Activated T-helper 2 cell treated with anti-CD3 and anti-CD28 coated beads, Interferon-gamma antibody, Interleukin-2, Interleukin-4, amounts not matched to agents 10 μg/mL and 5 μg/mL and 100 μg/mL, durations not matched to agents 14 hours and 24 hours and 36 hours (primary cell): Measurements from ENCODE around the gene SLC30A2. TPM values are rescaled to one million over a fixed set of nuclear protein-coding genes. Genes with fewer than 3 reads are reported as not detected.
A peak's percentile ranks its signal among the peaks of the same experiment; 100 is the strongest.

Source experiments
- DNase-seq: peaks from one replicate; pipeline ENCODE4 v3.0.0; 2021; ENCODE audit warnings: low spot score
- H3K27ac Mint-ChIP-seq: one replicate; pipeline ENCODE4 v1.8.0; 2021; ENCODE audit warnings: mixed read lengths
- H3K27me3 Mint-ChIP-seq: one replicate; pipeline ENCODE4 v1.8.0; 2021; ENCODE audit warnings: low read depth, mixed read lengths
- H3K36me3 Mint-ChIP-seq: one replicate; pipeline ENCODE4 v1.8.0; 2021; ENCODE audit warnings: low read depth, mixed read lengths
- H3K4me1 Mint-ChIP-seq: one replicate; pipeline ENCODE4 v1.8.0; 2021; ENCODE audit warnings: low read depth, mixed read lengths
- H3K4me3 Mint-ChIP-seq: one replicate; pipeline ENCODE4 v1.8.0; 2021; ENCODE audit warnings: low read depth, mild to moderate bottlenecking, moderate library complexity, mixed read lengths
- H3K9me3 Mint-ChIP-seq: one replicate; pipeline ENCODE4 v1.8.0; 2021; ENCODE audit warnings: mixed read lengths
- intact Hi-C: fragments of 100-400 bp; cut with micrococcal nuclease; formaldehyde crosslinking; loops from one replicate; pipeline ENCODE4 v1.15.1; 2023
- total RNA-seq: library from RNA; stranded (reverse); gene quantifications from 2 replicates; pipeline ENCODE4 v1.2.3, GENCODE V29; 2022

SLC30A2 gene
- total RNA-seq, 1 donor from 2014 or later = not detected

DNA sequence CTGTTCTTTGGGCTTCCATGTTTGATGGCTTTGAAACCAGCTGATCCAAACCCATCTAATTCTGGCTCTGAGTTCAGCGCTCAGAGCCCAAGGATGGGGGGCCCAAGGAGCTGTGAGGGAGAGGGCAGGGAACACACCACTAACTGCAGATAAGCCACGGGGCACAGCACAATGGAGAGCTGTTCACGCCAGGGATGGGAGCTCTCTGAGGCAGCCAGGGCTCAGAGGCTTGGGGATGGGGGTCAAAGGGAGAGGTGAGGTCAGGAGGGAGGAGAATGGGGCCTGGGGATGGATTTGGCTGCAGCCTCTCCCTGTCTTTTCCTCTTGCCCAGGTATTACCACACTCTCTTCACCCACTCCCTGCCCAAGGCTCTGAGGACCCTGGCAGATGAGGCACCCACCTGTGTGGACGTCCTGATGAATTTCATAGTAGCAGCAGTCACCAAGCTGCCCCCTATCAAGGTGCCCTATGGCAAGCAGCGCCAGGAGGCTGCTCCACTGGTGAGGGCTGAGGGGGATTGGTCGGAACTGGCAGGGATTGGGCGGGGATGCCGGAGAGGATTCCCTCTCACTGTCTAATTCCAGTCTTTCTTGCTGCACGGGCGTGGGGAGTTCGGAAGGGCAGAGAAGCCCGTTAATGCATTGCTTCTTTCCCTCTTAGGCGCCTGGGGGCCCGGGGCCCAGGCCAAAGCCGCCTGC lies 11.3 kb downstream of the SLC30A2 start:
- peak overlapping the region; percentile 94 for H3K4me3 Mint-ChIP-seq
- H3K4me1 Mint-ChIP-seq = peaks cover 10% of the 10 kb centered on the region
- DNase-seq = no peak
- intact Hi-C loops = loop anchor here (2.0 to 5.0 kb wide), 3 partner anchors 70 to 203 kb away; no protein-coding TSS in a partner anchor
- H3K27me3 Mint-ChIP-seq = peaks cover 28% of the 10 kb centered on the region
- H3K36me3 Mint-ChIP-seq = no peaks in the 10 kb centered on the region
- H3K9me3 Mint-ChIP-seq = no peaks in the 10 kb centered on the region
- no peak overlapping the region for H3K27ac Mint-ChIP-seq

DNA sequence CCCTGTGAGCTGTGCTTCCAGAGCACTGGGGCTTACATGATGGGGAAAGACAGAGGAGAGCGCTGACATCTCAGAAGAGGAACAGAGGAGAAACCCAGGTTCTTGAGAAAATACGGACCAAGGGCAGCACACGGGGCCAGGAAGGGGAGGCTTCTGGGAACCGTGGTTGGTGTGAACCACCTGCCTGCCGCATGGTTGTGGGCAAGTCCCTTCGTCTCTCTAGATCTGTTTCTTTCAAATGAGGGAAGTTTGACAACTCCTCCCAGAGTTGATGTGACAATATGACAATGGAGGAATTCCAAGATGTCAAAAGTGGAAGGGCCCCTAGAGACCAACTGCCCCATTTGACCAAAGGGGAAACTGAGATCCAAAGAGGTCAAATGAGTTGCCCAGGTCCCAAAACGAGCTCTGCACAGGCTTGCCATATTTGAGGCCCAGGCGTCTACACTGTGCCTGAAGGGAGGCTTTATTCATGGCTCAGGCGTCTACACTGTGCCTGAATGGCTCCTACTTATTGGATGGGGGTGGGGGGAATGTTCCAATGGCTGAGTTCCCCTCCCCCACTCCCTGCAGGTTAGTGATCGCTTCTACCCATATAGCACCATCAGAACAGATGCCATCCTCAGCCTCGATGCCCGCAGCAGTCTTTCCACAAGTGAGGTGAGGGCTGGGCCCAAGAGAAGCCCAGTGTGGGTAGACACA lies 13.1 kb downstream of the SLC30A2 start:
- no peak overlapping the region for H3K4me3 Mint-ChIP-seq
- peaks cover 28% of the 10 kb centered on the region for H3K27me3 Mint-ChIP-seq

DNA sequence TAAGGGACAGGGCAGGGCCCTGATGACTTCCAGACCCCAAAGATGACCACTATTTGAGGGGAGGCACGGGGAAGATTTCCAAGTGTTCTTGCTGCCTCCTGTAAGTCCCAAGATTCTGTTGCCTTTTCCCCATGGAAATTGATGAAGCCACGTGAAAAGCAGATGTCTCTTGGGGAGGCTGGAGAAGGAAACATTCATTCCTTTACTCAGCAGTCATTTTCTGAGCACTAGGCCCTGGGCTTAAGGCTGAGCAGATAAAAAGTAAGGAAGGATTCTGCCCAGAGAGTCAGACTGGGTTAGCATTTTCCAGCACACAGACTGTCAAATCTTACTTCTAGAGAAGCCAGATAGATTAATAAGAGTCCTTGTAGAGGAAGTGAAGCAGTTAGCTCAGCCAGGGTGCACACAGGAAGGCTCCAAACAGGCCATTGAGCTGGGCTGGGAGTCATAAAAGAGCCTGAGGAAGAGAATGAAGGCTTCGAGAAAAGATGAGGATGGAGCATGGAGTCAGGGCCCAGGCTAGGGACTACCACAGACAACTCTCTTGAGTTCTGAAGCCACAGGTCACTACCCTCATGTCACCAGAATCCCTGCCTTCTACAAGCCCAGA lies 14.2 kb downstream of the SLC30A2 start:
- no peaks in the 10 kb centered on the region for H3K36me3 Mint-ChIP-seq
- H3K4me3 Mint-ChIP-seq = no peak overlapping the region
- peaks cover 27% of the 10 kb centered on the region for H3K27me3 Mint-ChIP-seq
- H3K27ac Mint-ChIP-seq = no peak overlapping the region
- H3K9me3 Mint-ChIP-seq = no peaks in the 10 kb centered on the region
- no peak for DNase-seq
- intact Hi-C loops = no loop called here
- peaks cover 14% of the 10 kb centered on the region for H3K4me1 Mint-ChIP-seq

More for the DNA sequence above, 13.1 kb downstream of the SLC30A2 start:
- no peak for DNase-seq
- Mint-ChIP-seq H3K36me3 (no peaks in the 10 kb centered on the region), H3K4me1 (peaks cover 12% of the 10 kb centered on the region), H3K27ac (no peak overlapping the region), H3K9me3 (no peaks in the 10 kb centered on the region)
- intact Hi-C loops = no loop called here

DNA sequence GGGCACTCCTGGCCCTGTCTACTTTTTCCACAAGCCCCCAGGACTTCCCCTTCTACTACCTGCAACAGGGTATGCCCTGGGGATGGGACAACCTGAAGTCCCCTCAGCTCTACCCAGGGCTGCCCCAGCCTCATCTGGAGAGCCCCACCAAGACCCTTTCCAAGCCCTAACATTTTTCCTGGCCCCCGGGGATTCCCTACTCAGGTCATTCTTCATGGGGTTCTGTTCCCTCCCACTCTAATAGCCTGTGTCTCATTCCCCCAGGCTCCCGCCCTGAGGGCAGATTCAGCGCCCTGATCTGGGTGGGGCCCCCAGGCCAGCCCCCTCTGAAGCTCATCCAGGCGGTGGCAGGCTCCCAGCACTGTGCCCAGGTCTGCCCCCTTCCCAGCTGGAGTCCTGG lies 14.7 kb downstream of the SLC30A2 start:
- Mint-ChIP-seq H3K27me3 (peaks cover 27% of the 10 kb centered on the region), H3K27ac (no peak overlapping the region), H3K4me3 (no peak overlapping the region), H3K36me3 (no peaks in the 10 kb centered on the region), H3K4me1 (peaks cover 14% of the 10 kb centered on the region), H3K9me3 (no peaks in the 10 kb centered on the region)
- no peak for DNase-seq
- intact Hi-C loops = no loop called here

DNA sequence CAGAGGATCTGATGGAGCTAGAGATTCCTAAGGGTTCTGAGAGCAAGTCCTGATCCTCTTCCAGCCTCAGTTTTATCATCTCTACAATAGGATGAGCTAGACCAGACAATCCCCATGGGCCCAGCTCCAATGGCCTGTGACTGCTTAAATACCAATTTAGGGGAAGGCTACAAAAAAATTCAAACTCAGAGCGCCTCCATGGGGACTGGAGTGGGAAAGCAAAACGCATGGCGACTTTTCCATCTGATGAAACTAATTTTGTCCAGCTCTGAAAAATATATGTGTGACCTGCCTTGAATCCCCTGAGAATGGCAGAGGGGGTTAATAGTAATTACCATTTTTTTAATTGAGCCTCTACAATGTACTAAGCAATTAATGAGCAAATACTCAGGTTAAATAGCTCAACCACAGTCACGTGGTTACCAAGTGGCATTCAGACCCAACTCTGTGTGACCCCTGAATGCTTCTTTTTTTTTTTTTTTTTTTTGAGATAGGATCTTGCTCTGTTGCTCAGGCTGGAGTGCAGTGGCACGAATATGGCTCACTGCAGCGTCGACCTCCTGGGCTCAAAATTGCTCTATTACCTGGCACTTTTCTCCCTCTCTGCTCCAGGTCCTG lies 15.9 kb downstream of the SLC30A2 start:
- Mint-ChIP-seq H3K36me3 (no peaks in the 10 kb centered on the region), H3K27ac (no peak overlapping the region), H3K4me1 (peaks cover 11% of the 10 kb centered on the region), H3K27me3 (peaks cover 25% of the 10 kb centered on the region), H3K9me3 (no peaks in the 10 kb centered on the region), H3K4me3 (no peak overlapping the region)
- intact Hi-C loops = no loop called here
- DNase-seq = no peak

DNA sequence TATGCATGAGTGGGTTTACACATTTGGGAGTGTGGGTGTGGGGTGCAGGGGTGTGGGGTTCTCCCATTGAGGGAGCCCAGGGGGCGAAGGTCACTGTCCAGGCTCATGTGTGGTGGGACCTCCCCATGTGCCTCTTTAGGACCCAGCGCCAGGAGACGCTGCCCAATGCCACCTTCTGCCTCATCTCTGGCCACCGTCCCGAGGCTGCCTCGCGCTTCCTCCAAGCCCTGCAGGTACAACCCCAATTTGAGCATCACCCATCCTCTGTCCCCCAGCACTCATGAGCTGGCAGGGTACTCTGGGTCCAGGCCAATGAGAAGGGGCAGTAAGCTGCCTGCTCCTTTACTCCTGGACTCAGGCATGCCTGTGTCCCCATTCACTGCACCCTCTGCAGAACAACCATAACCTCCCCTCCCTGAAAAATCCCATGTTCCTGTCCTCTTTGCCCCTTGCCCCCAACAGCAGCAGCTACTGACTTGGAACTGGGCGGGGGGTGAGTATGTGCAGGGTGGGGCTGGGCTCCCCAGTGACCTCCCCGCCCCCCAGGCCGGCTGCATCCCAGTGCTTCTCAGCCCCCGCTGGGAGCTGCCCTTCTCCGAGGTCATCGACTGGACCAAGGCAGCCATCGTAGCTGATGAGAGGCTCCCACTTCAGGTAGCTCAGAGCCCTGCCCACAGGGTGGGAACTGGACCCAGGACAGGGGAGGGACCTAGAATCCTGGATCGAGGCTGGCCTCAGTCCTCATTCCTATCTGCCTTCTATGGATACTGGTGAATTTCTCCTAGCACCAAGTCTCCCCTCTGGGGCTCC lies 16.7 kb downstream of the SLC30A2 start:
- Mint-ChIP-seq H3K9me3 (no peaks in the 10 kb centered on the region), H3K27me3 (peaks cover 21% of the 10 kb centered on the region)
- intact Hi-C loops = no loop called here

DNA sequence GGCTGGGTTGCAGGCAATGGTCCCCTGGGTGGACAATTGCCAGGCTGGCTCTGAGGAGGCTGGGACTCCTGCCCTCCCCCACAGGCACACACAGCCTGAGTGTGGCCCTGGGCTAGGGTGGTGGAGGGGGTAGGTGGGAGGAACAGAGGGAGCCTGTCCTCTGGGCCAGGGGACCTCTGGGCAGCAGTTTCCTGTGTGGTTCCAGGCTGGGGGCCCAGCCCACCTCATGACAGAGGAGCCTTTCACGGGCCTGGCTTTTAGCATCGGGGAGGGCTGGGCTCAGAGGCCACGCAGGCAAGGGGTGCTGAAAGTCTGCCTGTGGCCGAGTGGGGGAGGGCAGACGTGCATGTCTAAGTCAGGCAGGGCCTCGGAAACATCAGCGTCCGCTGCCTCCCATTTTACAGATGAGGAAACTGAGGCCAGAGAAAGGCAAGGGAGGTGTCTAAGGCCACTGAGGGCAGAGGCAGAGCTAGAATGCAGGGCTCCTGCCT lies 17.4 kb downstream of the SLC30A2 start:
- Mint-ChIP-seq H3K4me3 (no peak overlapping the region), H3K4me1 (peaks cover 4% of the 10 kb centered on the region), H3K36me3 (no peaks in the 10 kb centered on the region), H3K9me3 (no peaks in the 10 kb centered on the region), H3K27me3 (peaks cover 16% of the 10 kb centered on the region), H3K27ac (no peak overlapping the region)
- intact Hi-C loops = no loop called here
- no peak for DNase-seq

More for the DNA sequence above, 16.7 kb downstream of the SLC30A2 start:
- H3K36me3 Mint-ChIP-seq = no peaks in the 10 kb centered on the region
- no peak overlapping the region for H3K27ac Mint-ChIP-seq
- no peak for DNase-seq
- peaks cover 4% of the 10 kb centered on the region for H3K4me1 Mint-ChIP-seq
- no peak overlapping the region for H3K4me3 Mint-ChIP-seq

DNA sequence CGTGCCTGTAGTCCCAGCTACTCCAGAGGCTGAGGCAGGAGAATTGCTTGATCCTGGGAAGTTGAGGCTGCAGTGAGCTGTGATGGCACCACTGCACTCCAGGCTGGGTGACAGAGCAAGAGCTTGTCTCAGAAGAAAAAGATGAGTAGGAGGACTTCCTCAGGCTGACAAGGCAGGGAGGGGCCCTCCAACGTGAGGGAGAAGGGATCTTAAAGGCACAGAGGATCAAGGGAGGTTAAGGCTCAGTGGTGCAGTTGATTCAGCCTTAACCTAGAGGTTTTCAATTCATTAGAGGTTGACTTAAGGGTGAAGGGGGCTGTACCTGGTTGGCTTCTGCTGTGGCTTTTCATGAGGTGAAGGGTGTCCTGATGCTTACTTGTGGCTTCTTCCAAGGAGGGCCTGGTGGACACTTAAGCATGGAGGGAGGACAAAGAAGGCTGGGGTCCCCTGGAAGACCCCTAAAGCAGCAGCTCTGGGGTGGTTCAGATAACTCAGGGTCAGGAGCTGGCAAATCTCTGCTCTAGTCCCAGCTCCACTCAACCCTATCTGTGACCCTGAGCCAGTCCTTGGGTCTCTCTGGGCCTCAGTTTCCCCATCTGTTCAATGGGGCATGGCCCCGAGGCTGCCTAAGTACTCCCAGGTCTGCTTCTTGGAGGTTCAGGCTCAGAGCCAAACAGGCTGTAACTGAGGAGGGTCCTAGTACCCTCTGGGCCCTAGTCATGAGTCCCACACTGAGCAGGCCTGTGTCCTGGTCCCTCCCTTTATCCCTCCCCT lies 18.0 kb downstream of the SLC30A2 start:
- Mint-ChIP-seq H3K4me1 (peaks cover 4% of the 10 kb centered on the region), H3K4me3 (no peak overlapping the region), H3K36me3 (no peaks in the 10 kb centered on the region), H3K27me3 (peaks cover 16% of the 10 kb centered on the region), H3K9me3 (no peaks in the 10 kb centered on the region), H3K27ac (no peak overlapping the region)
- no peak for DNase-seq
- intact Hi-C loops = no loop called here

DNA sequence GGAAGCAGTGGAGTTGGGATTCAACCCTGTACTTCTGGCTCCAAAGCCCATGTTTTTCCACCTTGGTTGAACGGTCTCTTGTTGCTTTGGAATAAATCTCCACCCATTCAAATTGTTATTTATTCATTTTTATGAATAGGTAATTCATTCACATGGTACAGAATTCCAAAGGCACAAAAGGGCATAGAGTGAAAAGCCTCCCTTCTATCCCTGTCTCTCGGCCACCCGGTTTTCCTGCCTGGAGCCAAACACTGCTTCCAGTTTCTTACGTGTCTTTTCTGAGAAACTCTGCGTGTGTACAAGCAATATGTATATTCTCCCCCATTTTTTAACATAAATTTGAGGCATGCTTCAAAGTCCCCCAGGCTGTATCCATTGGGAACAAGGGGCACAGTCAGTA lies 20.4 kb downstream of the SLC30A2 start:
- DNase-seq = no peak
- no peak overlapping the region for H3K27ac Mint-ChIP-seq
- H3K27me3 Mint-ChIP-seq = peaks cover 3% of the 10 kb centered on the region
- H3K4me3 Mint-ChIP-seq = no peak overlapping the region
- intact Hi-C loops = no loop called here
- H3K4me1 Mint-ChIP-seq = peaks cover 4% of the 10 kb centered on the region
- no peaks in the 10 kb centered on the region for H3K9me3 Mint-ChIP-seq
- H3K36me3 Mint-ChIP-seq = no peaks in the 10 kb centered on the region

DNA sequence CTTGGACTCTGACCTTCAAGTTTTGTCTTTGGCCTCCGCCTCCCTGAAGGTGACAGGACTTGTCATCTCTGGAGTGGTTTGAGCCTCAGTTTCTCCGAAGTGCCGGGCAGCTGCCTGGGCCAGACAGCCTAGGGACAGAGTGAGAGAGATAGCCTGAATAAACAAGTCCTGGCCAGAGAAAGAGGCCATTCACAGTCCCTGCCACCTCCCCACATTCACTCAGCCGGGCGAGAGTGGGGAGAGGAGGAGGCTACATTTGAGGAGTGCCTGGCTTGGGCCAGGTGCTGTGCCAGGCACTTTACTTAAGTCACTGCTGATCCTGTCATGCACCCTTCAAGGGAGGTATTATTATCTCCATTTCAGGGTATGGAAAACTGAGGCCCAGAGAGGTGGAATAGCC lies 20.9 kb downstream of the SLC30A2 start:
- intact Hi-C loops = no loop called here
- no peak for DNase-seq
- Mint-ChIP-seq H3K9me3 (no peaks in the 10 kb centered on the region), H3K27ac (no peak overlapping the region), H3K4me3 (no peak overlapping the region), H3K36me3 (no peaks in the 10 kb centered on the region), H3K4me1 (peaks cover 8% of the 10 kb centered on the region), H3K27me3 (peaks cover 3% of the 10 kb centered on the region)

DNA sequence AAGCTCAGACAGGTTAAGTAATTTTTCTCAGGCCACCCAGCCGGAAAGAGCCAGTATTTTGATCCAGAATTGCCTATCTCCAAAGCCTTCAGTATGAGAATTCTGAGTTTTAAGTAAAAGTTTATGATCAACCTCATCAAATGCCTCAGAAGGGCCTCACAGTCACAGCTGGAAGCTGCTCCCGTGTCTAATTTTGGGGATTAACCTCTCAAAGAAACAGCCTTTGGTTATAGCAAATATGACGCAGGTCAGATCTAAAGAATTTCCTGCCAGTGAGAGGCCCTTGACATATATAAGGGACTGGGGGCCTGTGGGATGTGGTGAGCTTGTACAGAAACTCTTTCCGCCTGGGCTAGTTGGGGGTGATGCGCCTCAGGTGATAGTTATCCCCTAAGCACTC lies 22.1 kb downstream of the SLC30A2 start:
- Mint-ChIP-seq H3K27me3 (peaks cover 5% of the 10 kb centered on the region), H3K4me1 (peaks cover 15% of the 10 kb centered on the region), H3K36me3 (no peaks in the 10 kb centered on the region), H3K4me3 (no peak overlapping the region), H3K27ac (no peak overlapping the region), H3K9me3 (no peaks in the 10 kb centered on the region)
- intact Hi-C loops = no loop called here
- DNase-seq = no peak
